Loucy (cell line): Measurements from ENCODE around the gene DDX20.

Experiments used
- H2AFZ ChIP-seq: fragments of 200-600 bp; sonication (generic); 2 replicates; pipeline ENCODE4 v1.6.0; 2016; ENCODE audit warnings: antibody characterized with exemption, mild to moderate bottlenecking, low read length, moderate library complexity
- H3F3A ChIP-seq: fragments of 200-600 bp; 2 replicates; pipeline ENCODE4 v1.6.0; 2016; ENCODE audit warnings: antibody characterized with exemption, low read depth, mild to moderate bottlenecking
- H3K27me3 ChIP-seq: fragments of 200-600 bp; sonication (generic); 2 replicates; pipeline ENCODE4 v1.6.1; 2014; ENCODE audit warnings: low read length, mild to moderate bottlenecking; ENCODE audit not compliant: insufficient read depth, poor library complexity, severe bottlenecking
- H3K36me3 ChIP-seq: fragments of 200-600 bp; sonication (generic); 2 replicates; pipeline ENCODE4 v1.6.1; 2016; ENCODE audit warnings: low read length; ENCODE audit not compliant: insufficient read depth
- H3K4me1 ChIP-seq: fragments of 200-600 bp; sonication (generic); 2 replicates; pipeline ENCODE4 v1.5.1; 2014; ENCODE audit warnings: low read length, mild to moderate bottlenecking; ENCODE audit not compliant: insufficient read depth, poor library complexity, severe bottlenecking
- H3K4me2 ChIP-seq: fragments of 200-600 bp; sonication (generic); 2 replicates; pipeline ENCODE4 v1.6.0; 2014; ENCODE audit warnings: antibody characterized with exemption, low read length, low read depth, mild to moderate bottlenecking; ENCODE audit not compliant: poor library complexity, severe bottlenecking
- H3K4me3 ChIP-seq: fragments of 200-600 bp; sonication (generic); 2 replicates; pipeline ENCODE4 v1.5.1; 2014; ENCODE audit warnings: low read length, mild to moderate bottlenecking, mixed read lengths; ENCODE audit not compliant: poor library complexity, severe bottlenecking
- H3K79me2 ChIP-seq: fragments of 200-600 bp; sonication (generic); 2 replicates; pipeline ENCODE4 v1.6.1; 2014; ENCODE audit warnings: low read length; ENCODE audit not compliant: insufficient read depth
- H3K9ac ChIP-seq: fragments of 200-600 bp; sonication (generic); 2 replicates; pipeline ENCODE4 v1.6.0; 2014; ENCODE audit warnings: mild to moderate bottlenecking, low read depth, low read length, moderate library complexity; ENCODE audit not compliant: poor library complexity, severe bottlenecking
- H3K9me2 ChIP-seq: fragments of 200-600 bp; sonication (generic); replicated peaks from 2 replicates; pipeline ENCODE4 v1.6.1; 2016; ENCODE audit warnings: low read depth, low read length, mixed read lengths
- H3K9me3 ChIP-seq: fragments of 200-600 bp; sonication (generic); 2 replicates; pipeline ENCODE4 v1.6.1; 2014; ENCODE audit warnings: mild to moderate bottlenecking, antibody characterized with exemption, low read length, low read depth; ENCODE audit not compliant: insufficient read depth
- H4K20me1 ChIP-seq: fragments of 200-600 bp; sonication (generic); 2 replicates; pipeline ENCODE4 v1.6.0; 2014; ENCODE audit warnings: antibody characterized with exemption, low read length, mild to moderate bottlenecking; ENCODE audit not compliant: insufficient read depth, poor library complexity, severe bottlenecking
- EZH2phosphoT487 ChIP-seq: fragments of 200-600 bp; IDR thresholded peaks from 2 replicates; pipeline ENCODE4 v1.6.1; 2018; ENCODE audit warnings: antibody characterized with exemption, mild to moderate bottlenecking, moderate library complexity, borderline replicate concordance
- TF ChIP-seq, protein P1 (sequence below): fragments of 200-600 bp; sonication (generic); conservative IDR thresholded peaks from 2 replicates; pipeline ENCODE4 v1.5.1; 2014; ENCODE audit warnings: mild to moderate bottlenecking, antibody characterized with exemption, low read length

DDX20 gene

GRCh38 chr1:111801071-111801850 lies 45.6 kb downstream of the DDX20 start:
- no peaks in the 10 kb centered on the region for H3F3A ChIP-seq
- H3K4me3 ChIP-seq = no peak overlapping the region
- no peak overlapping the region for H3K9ac ChIP-seq
- H3K9me2 ChIP-seq = no peaks in the 10 kb centered on the region
- no peaks in the 10 kb centered on the region for H3K9me3 ChIP-seq
- H2AFZ ChIP-seq = no peak overlapping the region
- H3K27me3 ChIP-seq = no peaks in the 10 kb centered on the region
- no peaks in the 10 kb centered on the region for H3K79me2 ChIP-seq
- no peak overlapping the region for H3K4me2 ChIP-seq
- no peaks in the 10 kb centered on the region for H3K4me1 ChIP-seq
- H4K20me1 ChIP-seq = no peaks in the 10 kb centered on the region
- H3K36me3 ChIP-seq = no peaks in the 10 kb centered on the region
- TF ChIP-seq, protein P1, sequence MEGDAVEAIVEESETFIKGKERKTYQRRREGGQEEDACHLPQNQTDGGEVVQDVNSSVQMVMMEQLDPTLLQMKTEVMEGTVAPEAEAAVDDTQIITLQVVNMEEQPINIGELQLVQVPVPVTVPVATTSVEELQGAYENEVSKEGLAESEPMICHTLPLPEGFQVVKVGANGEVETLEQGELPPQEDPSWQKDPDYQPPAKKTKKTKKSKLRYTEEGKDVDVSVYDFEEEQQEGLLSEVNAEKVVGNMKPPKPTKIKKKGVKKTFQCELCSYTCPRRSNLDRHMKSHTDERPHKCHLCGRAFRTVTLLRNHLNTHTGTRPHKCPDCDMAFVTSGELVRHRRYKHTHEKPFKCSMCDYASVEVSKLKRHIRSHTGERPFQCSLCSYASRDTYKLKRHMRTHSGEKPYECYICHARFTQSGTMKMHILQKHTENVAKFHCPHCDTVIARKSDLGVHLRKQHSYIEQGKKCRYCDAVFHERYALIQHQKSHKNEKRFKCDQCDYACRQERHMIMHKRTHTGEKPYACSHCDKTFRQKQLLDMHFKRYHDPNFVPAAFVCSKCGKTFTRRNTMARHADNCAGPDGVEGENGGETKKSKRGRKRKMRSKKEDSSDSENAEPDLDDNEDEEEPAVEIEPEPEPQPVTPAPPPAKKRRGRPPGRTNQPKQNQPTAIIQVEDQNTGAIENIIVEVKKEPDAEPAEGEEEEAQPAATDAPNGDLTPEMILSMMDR = no peak
- TF ChIP-seq EZH2phosphoT487 = no peak

DNA sequence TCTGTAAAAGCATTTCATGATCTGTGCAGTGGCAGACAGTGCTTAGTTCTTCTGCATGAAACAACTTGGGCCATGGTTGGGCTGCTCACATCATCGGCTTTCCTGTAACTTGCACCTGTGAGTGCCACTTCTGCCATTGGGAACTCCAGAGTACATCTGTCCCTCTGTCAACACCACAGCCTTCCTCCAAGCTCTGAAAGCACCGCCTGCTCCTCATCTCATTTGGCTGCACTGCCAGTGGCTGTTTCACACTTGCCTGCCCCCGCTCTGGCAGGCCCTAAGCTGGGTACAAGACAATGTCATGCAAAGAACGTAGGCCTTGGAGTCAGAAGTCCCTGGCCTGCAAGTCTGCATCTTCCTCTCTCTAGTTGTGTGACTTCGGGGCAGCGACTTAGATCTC lies 46.4 kb downstream of the DDX20 start:
- H3K4me3 ChIP-seq = no peak overlapping the region
- H2AFZ ChIP-seq = no peak overlapping the region
- no peaks in the 10 kb centered on the region for H3K9me2 ChIP-seq
- H3K9me3 ChIP-seq = no peaks in the 10 kb centered on the region
- no peaks in the 10 kb centered on the region for H4K20me1 ChIP-seq
- H3K79me2 ChIP-seq = no peaks in the 10 kb centered on the region
- no peaks in the 10 kb centered on the region for H3K4me1 ChIP-seq
- H3K27me3 ChIP-seq = no peaks in the 10 kb centered on the region
- H3K4me2 ChIP-seq = no peak overlapping the region
- H3F3A ChIP-seq = no peaks in the 10 kb centered on the region
- H3K36me3 ChIP-seq = no peaks in the 10 kb centered on the region
- TF ChIP-seq, protein P1 = no peak
- TF ChIP-seq EZH2phosphoT487 = no peak
- no peak overlapping the region for H3K9ac ChIP-seq

DNA sequence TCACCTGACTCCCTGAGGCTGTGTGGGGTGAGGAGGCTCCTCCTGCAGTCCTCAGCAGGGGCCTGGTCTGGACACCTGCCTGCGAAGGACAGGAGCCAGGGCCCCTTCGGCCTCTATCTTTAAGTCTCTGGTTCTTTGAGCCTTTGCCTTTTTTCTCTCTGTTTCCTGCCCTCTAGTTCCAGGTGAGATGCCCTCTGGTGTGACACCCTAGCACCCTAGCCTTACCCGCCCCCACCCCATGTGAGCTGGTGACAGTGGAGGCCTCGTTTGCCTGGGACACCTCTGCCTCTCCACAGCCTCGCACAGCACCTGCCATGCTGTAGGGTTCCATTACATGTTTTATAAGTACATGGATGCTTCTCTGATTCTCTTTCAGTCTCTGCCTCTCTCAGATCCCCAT lies 47.3 kb downstream of the DDX20 start:
- Histone ChIP-seq H3K9me2 (no peaks in the 10 kb centered on the region), H4K20me1 (no peaks in the 10 kb centered on the region)
- TF ChIP-seq, protein P1 = no peak
- TF ChIP-seq EZH2phosphoT487 = no peak

More for the DNA sequence above, 47.3 kb downstream of the DDX20 start:
- H3K79me2 ChIP-seq = no peaks in the 10 kb centered on the region
- no peaks in the 10 kb centered on the region for H3K36me3 ChIP-seq
- no peak overlapping the region for H3K9ac ChIP-seq
- H3K4me2 ChIP-seq = no peak overlapping the region
- no peaks in the 10 kb centered on the region for H3K9me3 ChIP-seq
- H3F3A ChIP-seq = no peaks in the 10 kb centered on the region
- no peak overlapping the region for H2AFZ ChIP-seq
- H3K27me3 ChIP-seq = no peaks in the 10 kb centered on the region
- H3K4me3 ChIP-seq = no peak overlapping the region
- no peaks in the 10 kb centered on the region for H3K4me1 ChIP-seq
